G401 (cell line): ENCODE results near the gene CA12. TPM values are rescaled to one million over a fixed set of nuclear protein-coding genes. Genes with fewer than 3 reads are reported as not detected.

ENCODE experiments used
- DNase-seq: peaks from one replicate; pipeline ENCODE4 v3.0.0-alpha.2; 2015; ENCODE audit warnings: low spot score
- in situ Hi-C: cut with HindIII; loops from 2 replicates; pipeline ENCODE4 v1.10.0; 2016; ENCODE audit warnings: low sequenced_read_pairs, mixed read lengths
- total RNA-seq: library from RNA; depleted of rRNA; stranded (reverse); fragments of >200 nt; shearing (Covaris generic); gene quantifications from 2 replicates; pipeline ENCODE4 v1.2.3, GENCODE V29; 2014

Gene CA12
- total RNA-seq, 1 experiment from 2014 or later, result 7.9 TPM

DNA sequence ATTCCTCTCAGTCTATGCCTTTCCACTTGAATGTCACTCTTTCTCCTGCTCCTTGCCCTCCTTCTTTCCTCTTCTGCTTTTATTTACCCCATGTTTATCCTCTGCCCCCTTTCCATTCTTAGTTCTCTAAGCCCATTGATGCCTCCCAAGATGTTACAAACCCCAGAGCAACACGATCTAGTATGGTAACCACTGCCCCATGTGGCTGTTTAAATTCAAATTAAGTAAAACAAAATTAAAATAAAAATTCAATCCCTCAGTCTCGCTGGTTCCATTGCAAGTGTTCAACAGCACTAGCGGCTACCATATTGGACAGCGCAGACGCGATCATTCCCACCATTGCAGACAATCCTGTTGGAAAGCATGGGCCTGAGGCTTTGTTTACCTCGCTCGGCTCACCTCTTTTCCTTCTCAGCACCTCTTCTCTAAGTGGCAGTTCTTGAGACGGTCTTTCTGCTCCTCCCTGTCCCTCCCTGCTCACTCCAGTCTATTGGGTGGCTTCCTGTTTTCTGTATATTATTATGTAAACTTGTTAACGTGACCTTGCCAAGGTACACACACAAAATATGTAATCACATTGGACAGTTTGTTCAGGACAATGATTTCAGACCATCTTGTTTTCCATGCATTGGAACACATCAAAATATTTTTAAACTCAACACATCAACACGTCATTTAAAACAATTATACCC, 21.8 kb upstream of the CA12 start:
- in situ Hi-C loops, result no loop called here
- no peak for DNase-seq

DNA sequence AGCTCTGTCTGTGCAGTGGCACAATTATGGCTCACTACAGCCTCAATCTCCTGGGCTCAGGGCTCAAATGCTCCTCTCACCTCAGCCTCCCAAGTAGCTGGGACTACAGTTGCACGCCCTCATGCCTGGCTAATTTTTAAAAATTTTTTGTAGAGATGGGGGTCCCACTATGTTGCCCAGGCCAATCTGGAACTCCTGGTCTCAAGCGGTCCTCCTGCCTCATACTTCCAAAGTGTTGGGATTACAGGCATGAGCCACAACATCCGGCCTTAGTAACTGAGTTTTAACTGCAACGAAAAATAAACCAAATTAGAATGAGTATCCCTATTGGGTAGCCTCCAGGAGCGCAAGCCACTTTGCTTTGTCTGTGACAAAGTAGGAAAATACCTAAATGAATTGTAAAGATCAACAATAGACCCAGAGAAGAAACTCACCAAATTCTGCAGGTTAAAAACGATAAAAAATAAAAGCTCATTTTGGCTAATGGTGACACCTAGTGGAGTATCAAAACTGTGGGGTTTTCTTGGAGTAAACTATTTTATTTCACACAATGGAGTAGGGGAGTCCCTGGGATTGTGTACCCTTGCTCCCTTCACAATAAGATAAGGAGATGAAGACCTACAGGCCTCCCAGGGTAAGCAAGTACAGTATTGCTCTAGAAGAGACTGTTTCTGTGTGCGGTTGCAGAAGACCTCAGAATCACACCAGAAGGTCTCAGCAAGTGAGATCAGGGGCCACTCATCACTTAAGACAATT, 21.0 kb upstream of the CA12 start:
- DNase-seq, result peak; percentile 56
- in situ Hi-C loops, result no loop called here

DNA sequence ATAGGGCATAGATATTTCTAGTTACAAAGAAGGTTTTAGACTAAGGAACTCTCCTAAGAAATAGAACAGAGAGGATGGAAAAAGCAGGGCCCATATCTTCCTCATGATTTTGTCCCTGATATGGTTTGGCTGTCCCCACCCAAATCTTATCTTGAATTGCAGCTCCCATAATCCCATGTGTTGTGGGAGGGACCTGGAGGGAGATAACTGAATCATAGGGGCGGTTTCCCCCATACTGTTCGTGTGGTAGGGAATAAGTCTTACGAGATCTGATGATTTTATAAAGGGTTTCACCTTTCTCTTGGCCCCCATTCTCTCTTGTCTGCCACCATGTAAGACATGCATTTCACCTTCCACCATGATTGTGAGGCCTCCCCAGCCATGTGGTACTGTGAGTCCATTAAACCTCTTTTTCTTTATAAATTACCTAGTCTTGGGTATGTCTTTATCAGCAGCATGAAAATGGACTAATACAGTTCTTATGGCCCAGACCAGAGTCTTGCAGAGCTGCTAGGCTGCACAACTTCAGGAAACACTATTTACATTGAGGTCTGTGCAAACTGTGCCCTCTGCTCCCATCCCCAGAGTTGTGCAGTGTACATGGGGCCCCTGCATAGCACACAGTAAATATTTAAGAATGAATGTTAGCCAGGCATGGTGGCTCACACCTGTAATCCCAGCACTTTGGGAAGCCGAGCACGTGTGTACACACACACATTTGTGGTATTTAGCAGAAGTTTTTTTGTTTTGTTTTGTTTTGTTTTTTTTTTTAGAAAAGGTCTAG, 20.3 kb upstream of the CA12 start:
- DNase-seq, result no peak
- in situ Hi-C loops, result no loop called here

DNA sequence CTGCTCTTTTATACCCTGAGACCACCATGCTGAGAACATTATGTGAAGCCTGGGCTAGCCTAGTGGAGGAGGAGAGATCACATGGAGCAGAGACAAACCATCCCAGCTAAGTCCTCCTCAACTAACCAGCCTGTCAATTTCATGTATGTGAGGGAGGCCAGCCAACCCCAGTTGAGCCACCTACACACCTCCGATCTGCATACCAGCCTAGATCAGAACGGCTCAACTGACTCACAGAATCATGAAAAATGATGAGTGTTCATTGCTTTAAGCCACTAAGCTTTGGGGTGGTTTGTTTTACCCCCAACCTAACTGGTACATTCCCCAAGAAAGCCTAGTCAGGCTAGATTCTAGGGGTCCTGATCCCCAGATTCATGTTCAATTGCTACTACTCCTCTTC, 19.4 kb upstream of the CA12 start:
- DNase-seq, result no peak
- in situ Hi-C loops, result no loop called here

DNA sequence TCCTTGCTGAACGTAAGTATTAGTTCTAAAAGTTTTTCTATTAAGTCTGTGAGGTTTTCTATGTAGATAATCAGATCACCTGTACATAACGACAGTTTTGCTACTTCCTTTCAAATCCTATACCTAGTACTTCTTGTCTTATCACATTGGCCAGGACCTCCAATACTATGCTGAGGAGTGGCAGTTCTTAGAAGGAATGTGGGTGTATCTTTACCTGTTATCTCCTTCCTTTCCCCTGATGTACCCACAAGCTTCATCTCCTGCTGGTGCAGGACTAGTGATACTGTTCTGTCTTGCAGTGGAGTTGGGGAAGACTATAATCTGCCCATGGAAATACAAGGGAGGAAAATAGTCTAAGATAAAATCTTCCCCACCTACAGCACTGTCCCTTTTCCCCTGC, 16.8 kb upstream of the CA12 start:
- no peak for DNase-seq
- in situ Hi-C loops, result no loop called here

DNA sequence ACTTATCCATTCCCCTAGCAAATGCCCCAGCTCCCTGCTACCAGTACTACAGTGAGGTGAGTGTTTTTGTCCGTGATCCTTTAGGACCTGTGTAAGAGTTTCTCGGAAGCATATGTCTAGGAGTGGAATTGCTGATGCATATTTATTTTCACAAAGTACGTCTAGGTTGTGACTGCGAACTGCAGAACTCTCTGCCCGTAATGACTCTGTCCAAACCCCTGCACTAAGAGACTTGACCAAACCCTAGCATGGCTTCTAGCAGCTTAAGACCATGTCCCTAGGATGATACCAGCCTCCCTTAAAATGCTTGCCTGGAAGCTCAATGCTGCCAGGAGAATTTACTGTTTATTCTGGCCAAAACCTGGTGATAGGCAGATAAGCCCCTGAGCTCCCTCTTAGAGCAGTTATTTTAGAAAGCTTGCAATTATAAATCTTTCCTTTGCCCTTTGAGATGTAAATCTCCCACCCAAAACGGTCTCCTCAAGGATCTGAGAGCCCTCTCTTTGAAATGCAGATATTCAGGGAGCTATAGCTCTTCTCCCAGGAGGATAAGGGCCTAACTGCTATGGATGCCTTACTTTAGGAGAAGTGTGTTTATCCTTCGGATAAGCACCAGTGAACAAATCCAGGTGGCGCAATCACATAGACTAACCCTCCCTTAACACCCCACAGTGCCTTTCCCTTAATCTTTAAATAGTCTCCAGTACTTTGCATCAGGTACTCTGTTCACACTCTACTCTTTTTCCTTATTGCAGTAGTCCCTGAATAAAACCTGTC, 14.7 kb upstream of the CA12 start:
- no peak for DNase-seq
- in situ Hi-C loops, result no loop called here

DNA sequence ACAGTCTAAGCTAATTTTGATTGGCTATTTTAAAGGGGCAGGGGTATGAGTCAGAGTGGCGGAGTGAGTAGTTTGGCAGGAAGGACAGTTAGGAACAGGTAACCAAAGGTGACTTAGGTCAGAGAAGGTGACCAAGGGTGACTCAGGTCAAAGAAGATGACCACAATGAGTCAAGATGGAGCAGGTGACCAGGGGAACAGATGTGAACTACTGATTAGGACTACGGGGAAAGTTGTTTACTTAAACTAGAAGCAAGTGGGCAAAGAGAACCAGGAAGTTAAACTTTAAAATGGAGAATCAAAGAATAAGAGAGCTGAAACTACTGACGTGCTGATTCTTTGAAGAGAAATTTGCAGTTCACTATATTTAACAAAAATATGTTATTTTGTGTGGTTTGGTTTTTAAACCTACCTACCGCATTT, 14.1 kb upstream of the CA12 start:
- in situ Hi-C loops, result no loop called here
- DNase-seq, result no peak

DNA sequence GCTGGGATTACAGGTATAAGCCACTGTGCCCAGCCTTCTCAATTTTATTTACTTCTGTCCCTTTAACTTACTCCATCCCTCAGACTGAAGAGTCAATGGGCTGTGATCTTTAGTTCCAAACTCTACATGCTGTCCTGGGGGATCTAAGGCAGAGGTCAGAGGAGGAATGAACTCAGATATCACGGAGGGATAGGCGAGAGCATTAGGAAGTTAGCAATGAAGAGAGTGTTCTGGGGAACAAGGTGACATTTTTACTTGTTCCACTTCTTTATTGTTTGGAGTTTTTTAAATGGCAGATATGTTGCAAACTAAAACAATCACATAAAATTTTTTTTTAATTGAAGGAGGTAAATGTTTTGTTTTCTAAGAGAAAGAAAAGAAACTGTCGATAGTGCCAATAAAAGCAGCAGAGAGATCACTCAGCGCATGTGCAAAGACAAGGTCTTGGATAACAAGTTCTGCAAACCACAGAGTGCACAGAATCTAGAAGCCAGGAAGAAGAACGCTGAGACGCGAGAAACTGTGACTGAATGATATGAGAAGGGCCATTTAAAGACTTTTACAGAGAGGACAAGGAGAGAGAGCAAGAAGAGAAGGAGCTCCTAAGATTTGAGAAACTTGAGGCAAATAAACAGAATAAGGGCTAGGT, 10.8 kb upstream of the CA12 start:
- in situ Hi-C loops, result no loop called here
- DNase-seq, result no peak

DNA sequence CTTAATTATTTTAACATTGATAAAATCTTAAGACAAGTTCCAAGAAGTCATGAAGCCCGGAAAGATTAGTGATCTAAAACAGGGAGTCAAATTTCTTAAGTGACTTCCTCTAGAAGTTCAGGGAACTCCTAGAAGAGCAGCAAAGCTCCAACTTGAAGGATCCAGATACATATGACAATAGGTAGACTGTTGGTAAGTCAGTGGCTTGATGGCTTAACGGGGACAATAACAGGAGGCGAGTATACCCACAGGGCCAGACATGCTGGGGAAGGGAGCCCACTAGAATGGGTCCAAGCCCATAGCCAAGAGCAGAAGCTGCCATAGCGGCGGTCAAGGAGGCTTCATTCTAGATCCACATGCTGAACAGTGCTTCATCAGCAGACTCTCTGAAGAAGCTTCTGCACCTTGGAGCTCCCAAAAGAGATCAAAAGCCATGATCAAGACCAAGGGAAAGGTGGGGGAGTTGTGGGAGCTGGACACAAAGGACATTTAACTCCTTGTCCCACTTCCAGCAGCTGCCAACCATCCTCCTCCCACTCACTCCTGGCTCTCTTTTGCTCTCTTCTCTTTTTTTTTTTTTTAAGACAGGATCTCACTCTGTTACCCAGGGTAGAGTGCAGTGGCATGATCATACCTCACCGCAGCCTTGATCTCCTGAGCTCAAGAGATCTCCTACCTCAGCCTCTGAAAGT, 10.2 kb upstream of the CA12 start:
- in situ Hi-C loops, result no loop called here
- no peak for DNase-seq

DNA sequence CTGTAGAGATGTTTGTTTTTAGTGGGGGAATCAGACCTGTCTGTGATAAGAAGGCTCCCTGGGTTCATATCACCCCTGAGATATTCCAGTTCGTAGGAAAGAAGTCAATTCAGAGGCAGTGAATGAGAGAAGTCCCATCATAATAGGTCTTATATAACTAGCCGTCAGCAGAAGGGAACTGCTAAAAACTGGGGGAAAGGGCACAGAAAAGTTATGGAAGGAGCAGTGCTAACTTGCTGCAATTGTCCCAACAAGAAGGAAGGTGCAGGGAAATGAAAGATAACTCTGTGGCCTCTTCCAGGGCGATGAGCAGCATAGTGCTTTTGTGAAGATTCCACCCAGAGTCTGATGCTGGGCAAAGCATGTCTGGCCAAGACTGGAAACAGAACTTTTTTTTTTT, 9.0 kb upstream of the CA12 start:
- DNase-seq, result no peak
- in situ Hi-C loops, result no loop called here

DNA sequence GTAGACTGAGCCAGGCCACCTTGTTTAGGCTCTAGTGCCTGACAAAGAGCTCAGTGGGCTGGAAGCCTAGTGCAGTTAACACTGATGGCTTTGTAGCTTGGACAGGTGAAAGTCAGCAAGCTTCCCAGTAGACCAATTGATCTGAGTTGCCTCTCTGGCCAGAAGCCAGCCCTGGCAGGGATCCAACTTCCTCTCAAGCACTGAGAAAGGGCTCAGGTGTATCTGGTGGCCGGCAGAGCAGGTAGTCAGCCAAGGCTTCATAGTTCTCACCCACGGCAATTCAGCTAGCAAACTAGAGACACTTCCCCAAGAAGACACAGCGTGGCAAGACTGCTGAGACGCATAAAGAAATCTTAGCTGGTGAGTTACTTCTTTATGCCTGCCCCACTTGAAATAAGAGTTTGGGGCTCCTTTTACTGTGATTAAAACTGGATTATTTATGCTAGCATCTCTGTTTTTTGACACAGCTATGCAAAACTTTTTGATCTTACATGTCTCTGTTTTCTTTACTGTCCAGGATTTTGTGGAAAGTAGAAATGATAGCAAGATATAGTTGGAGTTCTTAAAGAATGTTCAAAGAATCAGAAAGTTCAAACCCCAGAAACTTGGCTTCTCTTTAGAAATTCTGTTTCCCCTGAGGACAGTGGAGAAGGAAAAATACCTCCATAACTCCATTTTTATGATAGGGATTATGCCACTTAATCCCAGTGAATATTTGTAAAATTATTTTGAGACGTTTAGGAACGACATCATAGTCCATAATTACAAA, 8.4 kb upstream of the CA12 start:
- in situ Hi-C loops, result no loop called here

DNA sequence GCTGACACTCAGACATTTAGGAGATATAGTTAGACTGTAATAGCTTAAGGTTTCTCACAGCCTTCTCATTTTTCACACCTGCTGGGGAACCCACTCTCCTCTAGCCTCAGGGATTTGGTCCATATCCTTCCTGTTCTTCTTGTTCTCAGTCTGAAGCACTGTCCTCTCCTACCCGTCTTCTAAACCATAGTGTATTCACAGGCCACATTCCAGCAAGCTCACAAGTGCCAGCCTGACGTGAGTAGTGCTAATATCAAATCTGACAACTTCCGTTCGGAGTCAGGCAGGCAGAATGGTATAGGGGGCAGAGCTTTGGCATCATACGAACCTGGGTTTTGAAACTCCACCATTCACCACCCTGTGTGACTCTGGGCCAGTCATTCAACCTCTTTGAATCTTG, 6.9 kb upstream of the CA12 start:
- in situ Hi-C loops, result no loop called here

More for the DNA sequence above, 8.4 kb upstream of the CA12 start:
- DNase-seq, result no peak

DNA sequence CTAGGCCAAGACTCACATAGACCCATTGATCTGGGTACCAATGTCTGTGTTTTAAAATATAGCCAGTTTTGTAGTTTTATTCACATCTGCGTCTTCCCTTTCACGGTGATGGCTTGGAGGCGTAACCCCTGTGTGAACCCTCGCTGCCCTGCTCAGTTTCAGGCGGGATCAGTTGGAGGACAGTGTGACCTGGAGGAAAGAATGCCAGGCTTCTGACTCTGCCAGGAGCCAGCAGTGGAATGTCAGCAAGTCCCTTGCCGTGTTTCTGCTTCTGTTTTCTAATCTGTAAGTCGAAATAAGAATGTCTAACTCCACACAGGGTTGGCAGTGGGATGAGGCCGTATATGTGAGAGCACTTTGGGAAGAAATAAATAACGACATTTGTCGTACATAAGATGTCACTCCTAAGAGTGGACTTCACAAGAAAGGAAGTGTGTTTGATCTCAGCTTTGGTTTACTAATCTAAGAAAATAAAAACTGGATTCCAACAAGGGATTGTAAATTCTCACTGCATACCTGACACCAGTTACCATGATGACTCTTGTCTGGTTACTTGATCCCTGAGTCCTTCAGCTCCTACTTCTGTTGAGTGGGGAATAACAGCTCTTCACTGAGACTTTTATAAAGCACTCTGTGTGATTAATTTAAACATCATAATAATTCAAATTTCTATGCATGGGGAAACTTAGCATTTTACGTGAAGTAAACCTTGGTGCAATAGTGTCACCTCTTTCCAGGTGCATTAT, 6.3 kb upstream of the CA12 start:
- in situ Hi-C loops, result no loop called here
- DNase-seq, result no peak

More for the DNA sequence above, 6.9 kb upstream of the CA12 start:
- DNase-seq, result no peak

DNA sequence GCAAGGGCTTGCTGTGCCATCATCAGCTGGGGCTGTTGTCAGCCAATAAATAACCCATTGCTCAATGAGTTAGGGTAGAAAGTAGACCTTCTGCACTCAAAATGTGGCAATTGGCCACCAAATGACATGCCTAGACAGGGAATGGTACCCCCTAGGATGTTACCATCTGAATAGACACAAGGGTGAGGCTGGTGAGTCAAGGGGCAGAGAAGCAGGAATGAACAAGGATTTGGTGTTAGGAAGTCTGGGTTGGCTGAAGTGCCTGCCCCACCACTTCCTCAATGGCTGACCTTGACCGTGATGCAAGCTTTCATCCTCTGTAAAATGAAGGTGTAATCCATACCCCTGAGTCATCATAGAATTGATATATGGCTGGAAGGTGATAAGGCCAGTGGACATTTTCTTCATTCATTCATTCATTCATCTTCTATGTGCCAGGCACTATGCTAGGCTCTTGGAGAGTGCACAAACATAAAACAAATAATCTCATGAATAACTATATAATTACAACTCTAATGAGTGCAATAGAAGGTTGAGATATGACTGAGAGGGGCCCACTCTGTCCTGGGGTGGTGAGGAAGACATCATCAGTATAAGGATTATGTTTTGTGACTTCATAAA, 4.4 kb upstream of the CA12 start:
- no peak for DNase-seq
- in situ Hi-C loops, result no loop called here

DNA sequence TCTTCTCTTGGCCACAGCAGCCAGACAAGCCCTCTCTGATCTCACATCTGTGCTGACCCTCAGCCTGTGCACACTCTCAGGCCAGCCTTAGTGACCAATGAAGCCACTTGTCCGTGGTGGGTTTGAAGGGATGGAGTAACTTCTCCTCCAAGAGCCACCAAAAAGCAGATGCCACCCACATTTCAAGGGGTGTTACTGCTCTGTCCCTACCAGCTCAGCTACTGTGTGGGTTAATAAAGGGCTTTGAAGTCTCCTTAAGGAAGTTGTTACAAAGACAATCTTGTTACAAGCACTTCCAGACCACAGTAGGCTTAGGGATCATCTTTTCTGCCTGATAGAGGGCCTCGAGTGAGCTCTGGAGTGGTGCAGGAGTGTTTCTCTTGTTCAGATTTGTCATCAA, 3.3 kb upstream of the CA12 start:
- in situ Hi-C loops, result no loop called here

DNA sequence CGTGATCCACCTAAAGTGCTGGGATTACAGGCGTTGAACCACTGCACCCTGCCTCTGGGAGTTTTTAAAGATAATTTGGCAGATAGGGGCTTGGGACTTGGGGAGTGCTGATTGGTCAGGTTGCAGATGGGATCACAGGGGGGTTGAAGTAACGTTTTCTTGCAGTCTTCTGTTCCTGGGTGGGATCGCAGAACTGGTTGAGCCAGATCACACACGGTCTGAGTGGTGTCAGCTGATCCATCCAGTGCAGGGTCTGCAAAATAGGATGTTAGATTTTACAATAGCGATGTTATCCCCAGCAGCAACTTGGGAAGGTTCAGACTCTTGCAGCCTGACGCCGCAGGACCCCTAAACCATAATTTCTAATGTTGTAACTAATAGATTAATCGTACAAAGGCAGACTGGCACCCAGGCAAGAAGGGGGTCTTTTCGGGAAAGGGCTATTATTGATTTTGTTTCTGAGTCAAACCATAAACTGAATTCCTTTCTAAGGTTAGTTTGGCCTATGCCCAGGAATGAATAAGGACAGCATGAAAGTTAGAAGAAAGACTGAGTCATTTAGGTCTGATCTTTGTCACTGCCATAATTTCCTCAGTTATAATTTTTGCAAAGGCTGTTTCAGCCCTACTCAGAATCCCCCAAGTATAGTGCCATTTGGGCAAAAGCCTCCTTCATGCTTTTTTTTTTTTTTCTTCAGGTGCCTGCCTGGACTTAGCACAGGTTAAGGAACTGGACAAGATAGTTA, 1.5 kb upstream of the CA12 start:
- DNase-seq, result no peak
- in situ Hi-C loops, result no loop called here

More for the DNA sequence above, 3.3 kb upstream of the CA12 start:
- no peak for DNase-seq
